GM12865 (cell line): ENCODE results near the gene RAD51.

Experiments
- DNase-seq: peaks from one replicate; pipeline ENCODE4 v3.0.0; 2010; ENCODE audit warnings: low read depth
- H3K4me3 ChIP-seq: 2 replicates; pipeline ENCODE4 v1.5.1; 2011; ENCODE audit warnings: mild to moderate bottlenecking, low read depth, low read length, control low read depth
- TF ChIP-seq, protein P1 (sequence below): IDR thresholded peaks from 2 replicates; pipeline ENCODE4 v1.5.1; 2011; ENCODE audit warnings: low read length, control low read depth, low read depth, inconsistent platforms; ENCODE audit not compliant: insufficient read depth; ENCODE audit errors: missing control alignments

The RAD51 gene

DNA sequence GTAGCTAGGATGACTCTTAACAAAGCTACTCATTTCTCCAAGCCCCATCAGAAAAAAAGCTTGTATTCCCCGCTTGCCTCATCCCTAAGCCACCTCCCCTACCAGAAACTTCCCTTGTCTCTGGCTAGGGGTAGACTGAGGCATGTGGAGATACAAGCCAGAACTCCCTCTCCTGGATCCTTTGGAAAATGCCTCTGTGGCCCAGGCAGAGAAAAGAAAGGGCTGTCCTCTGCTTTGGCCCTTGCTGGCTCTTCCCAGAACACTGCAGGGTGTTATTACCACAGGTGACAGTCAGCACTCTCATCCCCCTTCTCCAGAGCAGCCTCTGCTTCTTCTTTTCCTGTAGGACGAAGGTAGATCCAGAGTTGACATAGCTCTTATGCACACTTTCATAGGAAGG, 44.9 kb downstream of the RAD51 start:
- DNase-seq = no peak
- H3K4me3 ChIP-seq = no peak overlapping the region
- TF ChIP-seq, protein P1, sequence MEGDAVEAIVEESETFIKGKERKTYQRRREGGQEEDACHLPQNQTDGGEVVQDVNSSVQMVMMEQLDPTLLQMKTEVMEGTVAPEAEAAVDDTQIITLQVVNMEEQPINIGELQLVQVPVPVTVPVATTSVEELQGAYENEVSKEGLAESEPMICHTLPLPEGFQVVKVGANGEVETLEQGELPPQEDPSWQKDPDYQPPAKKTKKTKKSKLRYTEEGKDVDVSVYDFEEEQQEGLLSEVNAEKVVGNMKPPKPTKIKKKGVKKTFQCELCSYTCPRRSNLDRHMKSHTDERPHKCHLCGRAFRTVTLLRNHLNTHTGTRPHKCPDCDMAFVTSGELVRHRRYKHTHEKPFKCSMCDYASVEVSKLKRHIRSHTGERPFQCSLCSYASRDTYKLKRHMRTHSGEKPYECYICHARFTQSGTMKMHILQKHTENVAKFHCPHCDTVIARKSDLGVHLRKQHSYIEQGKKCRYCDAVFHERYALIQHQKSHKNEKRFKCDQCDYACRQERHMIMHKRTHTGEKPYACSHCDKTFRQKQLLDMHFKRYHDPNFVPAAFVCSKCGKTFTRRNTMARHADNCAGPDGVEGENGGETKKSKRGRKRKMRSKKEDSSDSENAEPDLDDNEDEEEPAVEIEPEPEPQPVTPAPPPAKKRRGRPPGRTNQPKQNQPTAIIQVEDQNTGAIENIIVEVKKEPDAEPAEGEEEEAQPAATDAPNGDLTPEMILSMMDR = no peak

DNA sequence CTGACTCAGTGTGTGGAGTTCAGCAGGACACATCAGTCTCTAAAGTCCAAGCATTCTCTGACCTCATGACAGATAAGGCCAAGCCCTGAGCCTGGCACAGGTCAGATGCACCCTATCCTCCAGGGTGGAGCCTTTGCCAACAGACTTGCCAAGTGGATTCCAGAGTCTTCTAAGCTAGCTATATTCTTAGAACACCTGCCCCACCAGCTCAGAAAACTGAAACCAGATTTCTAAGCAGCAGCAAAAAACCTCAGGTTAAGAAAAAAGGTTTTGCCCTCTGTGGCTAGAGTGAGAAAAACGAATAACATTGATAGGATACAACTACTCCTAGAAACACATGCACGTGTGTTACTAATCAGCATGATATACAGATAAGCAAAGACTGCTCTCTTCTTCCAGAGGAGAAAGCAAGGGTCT, 48.5 kb downstream of the RAD51 start:
- H3K4me3 ChIP-seq = no peak overlapping the region
- DNase-seq = no peak
- TF ChIP-seq, protein P1 = no peak

DNA sequence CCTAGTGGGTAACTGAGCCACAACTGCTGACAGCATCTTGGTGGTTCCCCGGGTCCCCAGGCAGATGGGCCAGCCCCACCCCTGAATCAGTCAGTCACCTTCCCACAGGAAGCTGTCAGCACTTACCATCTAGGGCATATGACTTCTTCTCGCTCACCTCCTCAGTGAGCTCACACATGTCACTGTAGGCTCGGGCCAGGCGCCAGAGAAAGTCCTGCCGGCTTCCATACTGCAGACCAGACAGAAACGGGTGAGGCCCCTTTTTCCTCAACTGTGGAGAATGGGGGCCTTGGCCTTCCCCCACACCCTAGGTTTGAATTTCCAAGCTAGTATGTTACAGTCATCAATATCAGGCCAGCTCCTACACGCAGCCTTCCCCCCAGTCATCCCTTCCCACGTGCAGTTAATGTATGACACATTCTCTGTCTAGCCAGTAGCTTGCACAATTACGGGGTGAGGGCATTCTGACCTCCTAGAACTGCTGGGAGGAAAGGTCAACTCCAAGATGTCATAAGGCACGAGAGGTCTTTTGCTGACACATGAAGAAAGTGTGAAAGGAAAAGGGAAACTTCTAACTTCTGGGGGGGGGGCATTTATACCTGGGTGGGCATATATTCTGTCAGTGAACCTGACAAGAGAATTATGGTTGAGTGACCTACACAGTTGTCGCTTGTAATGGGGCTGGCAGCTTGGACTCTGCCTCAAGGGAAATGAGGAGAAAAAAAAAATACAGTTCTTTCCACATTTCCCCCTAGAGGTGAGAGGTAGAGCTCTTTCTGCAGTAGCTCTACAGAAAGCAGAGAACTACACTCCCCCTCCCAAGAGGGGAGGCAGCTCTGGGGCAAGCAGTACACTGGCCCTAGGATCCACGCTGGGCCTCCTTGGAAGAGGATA, 49.2 kb downstream of the RAD51 start:
- no peak for DNase-seq

DNA sequence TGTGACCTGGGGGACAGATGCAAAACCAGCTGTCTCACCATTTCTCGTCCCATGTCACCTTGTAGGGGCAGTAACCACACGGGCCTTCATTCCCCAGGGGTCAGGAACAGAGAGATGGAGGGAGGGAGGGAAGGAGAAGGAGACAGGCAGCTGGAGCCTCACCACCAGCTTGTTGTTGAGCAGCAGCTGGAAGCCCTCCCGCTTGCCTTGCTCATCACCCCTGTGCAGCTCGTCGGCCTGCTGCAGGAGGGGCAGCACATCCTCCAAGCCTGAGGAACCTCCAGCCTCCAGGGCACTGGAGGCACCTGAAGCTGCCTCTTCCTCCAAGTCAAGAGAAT, 49.8 kb downstream of the RAD51 start:
- TF ChIP-seq, protein P1 = no peak
- no peak for DNase-seq
- H3K4me3 ChIP-seq = no peak overlapping the region

More for the DNA sequence above, 49.2 kb downstream of the RAD51 start:
- H3K4me3 ChIP-seq = no peak overlapping the region
- TF ChIP-seq, protein P1 = no peak

DNA sequence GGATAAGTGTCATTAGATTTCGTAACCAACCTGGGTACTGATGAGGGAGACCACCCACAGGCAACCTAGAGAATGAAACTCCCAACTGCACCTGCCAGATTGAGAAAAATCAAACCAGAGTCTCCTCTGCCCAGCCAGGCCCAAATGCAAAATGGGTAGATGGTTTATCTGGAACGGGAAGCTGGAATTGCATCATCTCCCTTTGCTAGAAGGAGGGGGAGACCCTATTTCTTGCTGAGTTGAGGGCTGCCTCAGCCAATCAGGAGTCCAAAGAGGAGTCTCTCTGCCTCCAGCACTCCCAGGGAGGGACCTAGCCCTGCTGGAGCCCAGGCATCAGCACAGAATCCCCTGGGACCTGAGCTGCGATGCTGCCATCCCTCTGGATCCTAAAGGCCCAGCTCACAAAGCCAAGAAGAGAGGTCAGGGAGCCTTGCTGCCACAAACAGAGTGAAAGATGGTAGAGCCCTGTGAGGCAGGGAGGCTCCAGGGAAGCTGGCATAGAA, 52.0 kb downstream of the RAD51 start:
- TF ChIP-seq, protein P1 = no peak
- no peak for DNase-seq
- no peak overlapping the region for H3K4me3 ChIP-seq

DNA sequence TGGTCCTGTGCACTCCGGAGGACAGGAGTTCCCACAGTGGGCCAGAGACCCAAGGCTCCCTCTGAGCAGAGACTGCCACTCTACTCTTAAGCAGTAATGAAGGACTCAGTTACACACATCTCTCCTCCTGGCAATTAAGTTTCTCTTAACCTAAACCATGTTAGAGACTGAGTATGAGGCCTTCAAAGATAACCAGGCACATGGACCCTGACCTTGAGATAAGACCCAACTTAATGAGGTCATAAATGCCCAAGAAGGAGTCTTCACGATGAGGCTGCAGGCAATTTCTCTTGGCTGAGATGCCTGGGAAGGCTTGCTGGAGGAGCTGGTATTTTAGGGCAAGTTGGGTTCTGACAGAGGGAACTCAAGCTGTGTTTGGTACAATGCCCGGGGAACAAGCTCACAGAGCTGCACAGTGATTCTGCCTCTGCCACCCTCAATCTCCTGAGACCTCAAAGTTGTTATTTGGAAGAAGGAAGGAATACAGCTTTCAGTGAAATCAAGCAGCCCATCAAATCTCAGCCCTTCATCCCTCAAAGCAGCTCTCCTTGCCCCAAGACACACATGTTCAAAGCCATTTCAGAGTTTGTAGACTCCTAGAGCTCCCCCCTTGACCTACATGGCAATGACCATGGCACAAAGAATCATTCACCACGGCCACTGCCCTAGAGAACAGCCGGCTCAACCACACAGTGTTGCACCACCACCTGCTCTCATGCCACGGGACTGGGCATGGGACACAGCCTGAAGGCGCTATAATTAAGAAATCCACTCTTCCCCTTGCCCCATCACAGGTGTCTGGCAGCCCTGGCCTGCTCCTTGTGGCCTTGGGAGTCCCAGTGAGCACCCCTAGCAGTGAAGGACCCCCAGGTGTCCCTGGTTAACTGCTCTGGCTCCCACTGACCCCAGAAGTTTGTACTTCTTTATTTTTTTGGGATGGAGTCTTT, 53.0 kb downstream of the RAD51 start:
- TF ChIP-seq, protein P1 = no peak
- H3K4me3 ChIP-seq = no peak overlapping the region
- DNase-seq = no peak
